CD14-positive monocyte (primary cell): Measurements from ENCODE around the gene DHX30. TPM values are rescaled to one million over a fixed set of nuclear protein-coding genes. Genes with fewer than 3 reads are reported as not detected.

Source experiments
- DNase-seq, 3 donors: peaks; one replicate each; pipeline ENCODE4 v3.0.0-alpha.2; 2011 to 2022
- H2AFZ ChIP-seq: 2 replicates; pipeline ENCODE4 v1.6.0; 2012; ENCODE audit warnings: mild to moderate bottlenecking, low read depth, low read length, inconsistent platforms; ENCODE audit not compliant: insufficient read depth, poor library complexity, severe bottlenecking
- H3K27ac ChIP-seq, 2 donors: 1 replicate in 1 of 2; 2 replicates in 1 of 2; pipeline ENCODE4 v1.5.1; 2012 to 2013; ENCODE audit warnings: low read length in 2 of 2, control low read depth in 1 of 2, inconsistent platforms in 1 of 2, low read depth in 1 of 2, mild to moderate bottlenecking in 1 of 2
- H3K27me3 ChIP-seq, 2 donors: one replicate each; pipeline versions ENCODE4 v1.6.0 to v1.6.1; 2011 to 2013; ENCODE audit warnings: low read length in 2 of 2; ENCODE audit not compliant: control insufficient read depth in 2 of 2, insufficient read depth in 2 of 2
- H3K36me3 ChIP-seq, 2 donors: replicated peaks in 1 of 2; 1 replicate in 1 of 2; 2 replicates in 1 of 2; pipeline versions ENCODE4 v1.5.1 to v1.6.1; 2012 to 2013; ENCODE audit warnings: low read length in 2 of 2, control low read depth in 1 of 2, inconsistent platforms in 1 of 2, mild to moderate bottlenecking in 1 of 2; ENCODE audit not compliant: insufficient read depth in 2 of 2, control insufficient read depth in 1 of 2
- H3K4me1 ChIP-seq, 2 donors: 1 replicate in 1 of 2; 2 replicates in 1 of 2; pipeline versions ENCODE4 v1.5.1 to v1.6.1; 2012 to 2013; ENCODE audit warnings: low read length in 2 of 2, control low read depth in 1 of 2, inconsistent platforms in 1 of 2, mild to moderate bottlenecking in 1 of 2, moderate library complexity in 1 of 2; ENCODE audit not compliant: insufficient read depth in 2 of 2, control insufficient read depth in 1 of 2
- H3K4me2 ChIP-seq: replicated peaks from 2 replicates; pipeline ENCODE3; 2012; ENCODE audit warnings: low read length, moderate library complexity, mild to moderate bottlenecking; ENCODE audit not compliant: poor library complexity, severe bottlenecking; ENCODE audit errors: extremely low read depth
- H3K4me3 ChIP-seq, 3 experiments: fragments of 200-600 bp in 1 of 3; sonication (generic) in 1 of 3; replicated peaks in 1 of 3; 1 replicate in 2 of 3; 2 replicates in 1 of 3; pipeline ENCODE4 v1.5.1; 2011 to 2013; ENCODE audit warnings: low read length in 3 of 3, mild to moderate bottlenecking in 3 of 3, control low read depth in 2 of 3, low read depth in 2 of 3, inconsistent platforms in 1 of 3, moderate library complexity in 1 of 3
- H3K79me2 ChIP-seq: 2 replicates; pipeline ENCODE4 v1.6.0; 2012; ENCODE audit warnings: mild to moderate bottlenecking, control low read depth, inconsistent platforms, low read length, moderate library complexity; ENCODE audit not compliant: insufficient read depth
- H3K9ac ChIP-seq: 2 replicates; pipeline ENCODE4 v1.6.0; 2017; ENCODE audit warnings: low read length, mild to moderate bottlenecking; ENCODE audit not compliant: insufficient read depth, poor library complexity, severe bottlenecking
- H3K9me3 ChIP-seq, 2 donors: replicated peaks in 1 of 2; 1 replicate in 1 of 2; 2 replicates in 1 of 2; pipeline versions ENCODE4 v1.5.1 to v1.6.1; 2012 to 2013; ENCODE audit warnings: low read length in 2 of 2, control low read depth in 1 of 2; ENCODE audit not compliant: control insufficient read depth in 1 of 2, insufficient read depth in 1 of 2
- H4K20me1 ChIP-seq: 2 replicates; pipeline ENCODE4 v1.6.0; 2012; ENCODE audit warnings: mild to moderate bottlenecking, low read length, control low read depth, moderate library complexity; ENCODE audit not compliant: insufficient read depth
- H3K27ac Mint-ChIP-seq, 7 donors: one replicate each; pipeline ENCODE4 v1.8.0; 2020; ENCODE audit warnings: mild to moderate bottlenecking in 7 of 7, mixed read lengths in 7 of 7, moderate library complexity in 6 of 7, inconsistent platforms in 2 of 7
- H3K27me3 Mint-ChIP-seq, 3 donors: one replicate each; pipeline ENCODE4 v1.8.0; 2021 to 2022; ENCODE audit warnings: low read depth in 3 of 3, mild to moderate bottlenecking in 3 of 3, mixed read lengths in 3 of 3, moderate library complexity in 3 of 3, inconsistent platforms in 1 of 3
- H3K36me3 Mint-ChIP-seq, 2 donors: one replicate each; pipeline ENCODE4 v1.8.0; 2020; ENCODE audit warnings: mixed read lengths in 2 of 2, inconsistent platforms in 1 of 2, mild to moderate bottlenecking in 1 of 2
- H3K4me1 Mint-ChIP-seq: one replicate; pipeline ENCODE4 v1.8.0; 2020; ENCODE audit warnings: mild to moderate bottlenecking, mixed read lengths
- H3K4me3 Mint-ChIP-seq, 2 donors: one replicate each; pipeline ENCODE4 v1.8.0; 2020; ENCODE audit warnings: mild to moderate bottlenecking in 2 of 2, mixed read lengths in 2 of 2, moderate library complexity in 1 of 2
- H3K9me3 Mint-ChIP-seq, 7 donors: one replicate each; pipeline ENCODE4 v1.8.0; 2020 to 2022; ENCODE audit warnings: mixed read lengths in 7 of 7, mild to moderate bottlenecking in 6 of 7, moderate library complexity in 6 of 7, inconsistent platforms in 2 of 7
- WGBS: methylation state at CpG from one replicate; pipeline ENCODE4 v1.1.5; 2013; ENCODE audit warnings: missing lambda C conversion rate; ENCODE audit not compliant: insufficient coverage; 5-methylcytosine and 5-hydroxymethylcytosine counted together
- intact Hi-C, 2 donors: fragments of 100-400 bp; cut with micrococcal nuclease; formaldehyde crosslinking; loops; one replicate each; pipeline versions ENCODE4 v1.15.0 to v1.15.1; 2023
- polyA plus RNA-seq, 3 donors: library from polyadenylated mRNA; depleted of rRNA in 1 of 3; unstranded in 2 of 3; stranded (reverse) in 1 of 3; fragments of 300-500 nt in 2 of 3; fragments of >200 nt in 1 of 3; fragmentation: Illumina TruSeq in 2 of 3; gene quantifications; 1 replicate in 2 of 3; 2 replicates in 1 of 3; pipeline ENCODE4 v1.2.3, GENCODE V29; 2012 to 2021
- TF ChIP-seq, protein P1 (sequence below): fragments of 200-600 bp; IDR thresholded peaks from one replicate; pipeline ENCODE4 v1.8.0; 2022; ENCODE audit warnings: antibody characterized with exemption, mild to moderate bottlenecking

The DHX30 gene
- polyA plus RNA-seq, 3 donors, result 19.4 to 43.9 (median 20.1) TPM

DNA sequence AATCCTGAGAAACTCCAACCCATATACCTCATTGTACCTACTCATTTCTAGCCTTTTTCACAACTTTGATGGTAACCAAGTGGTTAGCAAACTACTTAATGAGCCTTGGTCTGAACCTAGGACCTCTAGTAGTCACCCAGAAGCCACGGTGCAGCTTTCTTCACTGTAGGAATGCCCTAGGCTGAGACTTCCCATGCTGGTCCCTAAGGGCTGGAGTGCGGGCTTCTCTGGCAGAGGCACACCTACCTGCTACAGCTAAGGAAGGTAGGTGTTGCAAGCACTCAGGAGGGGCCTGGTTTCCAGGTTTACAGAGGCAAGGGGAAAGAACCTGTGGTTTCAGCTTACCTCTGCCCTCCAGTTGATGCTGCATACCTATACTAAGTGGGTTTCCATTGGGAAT lies 65.4 kb downstream of the DHX30 start:
- Histone ChIP-seq H3K79me2 (no peaks in the 10 kb centered on the region), H3K4me1 (no peaks in the 10 kb centered on the region), H3K4me2 (no peak overlapping the region), H3K36me3 (peaks cover 57 to 98% of the 10 kb centered on the region in 2 donors), H3K27me3 (no peaks in the 10 kb centered on the region), H3K9ac (no peak overlapping the region), H2AFZ (no peak overlapping the region), H3K4me3 (no peak overlapping the region), H3K27ac (no peak overlapping the region), H3K9me3 (no peaks in the 10 kb centered on the region), H4K20me1 (no peaks in the 10 kb centered on the region)
- Mint-ChIP-seq H3K27ac (no peak overlapping the region), H3K27me3 (peaks cover 0 to 2% (median 0%) of the 10 kb centered on the region in 3 donors), H3K4me1 (no peaks in the 10 kb centered on the region), H3K4me3 (no peak overlapping the region), H3K36me3 (peaks cover 77 to 88% of the 10 kb centered on the region in 2 donors), H3K9me3 (no peaks in the 10 kb centered on the region)
- TF ChIP-seq, protein P1, sequence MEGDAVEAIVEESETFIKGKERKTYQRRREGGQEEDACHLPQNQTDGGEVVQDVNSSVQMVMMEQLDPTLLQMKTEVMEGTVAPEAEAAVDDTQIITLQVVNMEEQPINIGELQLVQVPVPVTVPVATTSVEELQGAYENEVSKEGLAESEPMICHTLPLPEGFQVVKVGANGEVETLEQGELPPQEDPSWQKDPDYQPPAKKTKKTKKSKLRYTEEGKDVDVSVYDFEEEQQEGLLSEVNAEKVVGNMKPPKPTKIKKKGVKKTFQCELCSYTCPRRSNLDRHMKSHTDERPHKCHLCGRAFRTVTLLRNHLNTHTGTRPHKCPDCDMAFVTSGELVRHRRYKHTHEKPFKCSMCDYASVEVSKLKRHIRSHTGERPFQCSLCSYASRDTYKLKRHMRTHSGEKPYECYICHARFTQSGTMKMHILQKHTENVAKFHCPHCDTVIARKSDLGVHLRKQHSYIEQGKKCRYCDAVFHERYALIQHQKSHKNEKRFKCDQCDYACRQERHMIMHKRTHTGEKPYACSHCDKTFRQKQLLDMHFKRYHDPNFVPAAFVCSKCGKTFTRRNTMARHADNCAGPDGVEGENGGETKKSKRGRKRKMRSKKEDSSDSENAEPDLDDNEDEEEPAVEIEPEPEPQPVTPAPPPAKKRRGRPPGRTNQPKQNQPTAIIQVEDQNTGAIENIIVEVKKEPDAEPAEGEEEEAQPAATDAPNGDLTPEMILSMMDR, result no peak
- DNase-seq, result no peak
- intact Hi-C loops, result no loop called here
- 100% methylated on average over 2 of the region's 2 CpGs for WGBS

DNA sequence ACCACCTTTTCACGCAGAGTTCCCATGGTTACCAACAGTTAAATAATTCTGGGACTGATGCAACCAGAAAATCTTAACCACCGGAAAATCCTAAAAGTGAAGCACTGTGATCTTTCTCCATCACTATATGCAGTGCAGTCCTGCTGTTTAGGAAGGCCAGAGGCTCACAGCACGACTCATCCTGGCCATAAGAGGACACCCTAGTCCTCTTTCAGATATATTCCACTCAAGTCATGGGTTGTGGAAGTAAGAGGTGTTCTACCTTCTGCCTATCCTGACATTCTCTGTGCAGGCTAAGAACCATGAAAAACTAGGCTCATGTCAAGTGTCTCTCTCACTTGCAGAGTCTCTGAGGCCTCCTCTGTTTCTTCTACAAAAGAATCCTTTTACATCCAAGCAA lies 67.2 kb downstream of the DHX30 start:
- Histone ChIP-seq H3K79me2 (no peaks in the 10 kb centered on the region), H2AFZ (no peak overlapping the region), H3K36me3 (peaks cover 60 to 97% of the 10 kb centered on the region in 2 donors), H3K27ac (no peak overlapping the region), H3K4me1 (no peaks in the 10 kb centered on the region), H3K4me2 (no peak overlapping the region), H3K4me3 (no peak overlapping the region), H4K20me1 (no peaks in the 10 kb centered on the region), H3K27me3 (no peaks in the 10 kb centered on the region), H3K9me3 (no peaks in the 10 kb centered on the region), H3K9ac (no peak overlapping the region)
- H3K9me3 Mint-ChIP-seq, result no peaks in the 10 kb centered on the region
- TF ChIP-seq, protein P1, result no peak
- intact Hi-C loops, result no loop called here
- no peaks in the 10 kb centered on the region for H3K27me3 Mint-ChIP-seq
- 81% methylated on average over 2 of the region's 3 CpGs for WGBS
- H3K36me3 Mint-ChIP-seq, result peaks cover 70 to 73% of the 10 kb centered on the region in 2 donors
- no peak overlapping the region for H3K4me3 Mint-ChIP-seq
- DNase-seq, result no peak
- H3K4me1 Mint-ChIP-seq, result no peaks in the 10 kb centered on the region
- H3K27ac Mint-ChIP-seq, result no peak overlapping the region
